Right lung (tissue), 5 donors: ENCODE measurements around the gene FAF1. TPM values are rescaled to one million over a fixed set of nuclear protein-coding genes. Genes with fewer than 3 reads are reported as not detected.

ENCODE experiments used
- DNase-seq, 2 donors: peaks; one replicate each; pipeline ENCODE4 v3.0.0-alpha.2; 2013
- polyA plus RNA-seq, 5 donors: library from polyadenylated mRNA; unstranded; fragments of 120-200 nt; gene quantifications; one replicate each; pipeline versions ENCODE4 v1.2.1 to v1.2.3, GENCODE V29; 2013; ENCODE audit warnings: inconsistent platforms in 1 of 5, low replicate concordance in 1 of 5; ENCODE audit not compliant: insufficient read length in 5 of 5, insufficient read depth in 1 of 5

The FAF1 gene
- polyA plus RNA-seq, 5 donors, result 44.6 to 61.4 (median 58.8) TPM

DNA sequence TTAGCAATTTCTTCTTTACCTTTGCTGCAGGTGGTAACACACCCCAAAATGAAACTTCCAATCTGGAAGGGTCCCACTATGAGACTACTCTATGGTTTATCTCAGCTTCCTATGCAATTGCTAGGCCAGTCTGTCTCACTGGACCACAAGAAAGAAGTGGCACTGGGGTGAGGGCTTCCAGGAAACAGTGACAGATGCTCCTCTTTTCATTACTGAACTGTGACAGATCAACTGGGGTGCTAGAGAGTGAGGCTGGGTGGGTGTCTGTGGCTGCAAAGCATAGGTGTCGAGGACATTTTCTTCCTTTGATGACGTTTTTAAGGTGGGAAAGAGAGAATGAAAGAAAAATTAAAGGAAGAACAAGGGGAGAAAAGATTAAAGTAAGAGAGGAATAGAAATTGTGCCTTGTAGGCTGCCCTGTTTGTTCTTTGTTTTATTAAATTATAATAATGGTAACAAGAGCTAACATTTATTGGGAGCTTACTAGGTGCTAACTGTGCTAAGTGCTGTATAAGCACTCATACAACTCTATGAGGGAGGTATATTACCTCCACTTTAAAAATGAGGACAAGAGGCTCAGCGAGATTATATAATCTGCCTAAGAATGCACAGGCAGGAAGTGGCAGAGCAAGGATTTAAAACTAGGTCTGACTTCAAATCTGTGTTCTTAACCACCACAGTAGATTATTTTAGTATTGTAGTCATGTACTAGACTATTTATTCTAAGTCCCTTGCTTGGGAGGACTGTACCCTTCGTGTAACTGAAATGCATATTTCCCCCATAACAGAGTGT is 509.0 kb downstream of the FAF1 start:
- DNase-seq, result no peak

DNA sequence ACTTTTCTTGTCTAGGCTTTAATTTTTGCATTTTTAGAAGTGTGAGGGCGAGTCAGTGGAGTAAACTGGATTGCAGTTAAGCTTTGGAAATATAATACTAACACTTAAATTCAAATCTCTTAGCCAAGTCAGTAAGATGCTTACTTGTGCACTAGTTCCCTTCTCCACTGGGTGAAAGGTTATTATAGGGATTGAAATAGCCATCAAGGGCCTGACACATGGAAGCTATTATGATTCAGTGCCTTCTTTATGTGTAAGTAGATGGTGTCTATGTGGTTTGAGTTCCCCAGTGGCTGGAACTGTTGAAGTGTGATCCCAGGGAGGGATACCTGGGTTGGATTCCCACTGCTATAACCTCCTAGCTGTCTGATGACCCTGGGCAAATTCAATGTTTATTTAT is 512.1 kb downstream of the FAF1 start:
- no peak for DNase-seq

- DNase-seq, result no peak
These were observed 518.9 kb downstream of the FAF1 start for GRCh38 chr1:50441183-50441582.

DNA sequence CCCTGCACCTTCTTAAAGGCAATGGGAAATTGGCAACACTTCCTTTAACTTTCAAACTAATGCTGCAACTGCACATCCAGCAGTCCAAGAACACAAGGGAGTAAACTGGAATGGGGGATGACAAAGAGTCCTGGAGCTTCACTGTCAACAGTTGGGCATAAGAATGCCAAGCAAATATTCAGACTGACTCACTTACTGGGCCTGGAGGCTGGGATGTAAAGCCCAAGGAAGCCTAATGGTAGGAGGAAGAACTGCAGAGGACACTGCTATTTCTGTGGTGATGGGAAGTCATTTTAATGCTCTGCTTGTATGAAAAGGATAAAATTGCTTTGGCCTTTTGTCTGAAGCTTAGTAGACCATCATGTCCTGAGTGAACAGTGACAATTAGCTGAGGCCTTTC is 521.1 kb downstream of the FAF1 start:
- DNase-seq, result no peak

GRCh38 chr1:50436489-50436888 is 523.6 kb downstream of the FAF1 start:
- no peak for DNase-seq

- DNase-seq, result no peak
These were observed 530.1 kb downstream of the FAF1 start for GRCh38 chr1:50430010-50430405.

- DNase-seq, result no peak
These were observed 532.0 kb downstream of the FAF1 start for GRCh38 chr1:50427818-50428779.

GRCh38 chr1:50427086-50427817 is 532.8 kb downstream of the FAF1 start:
- DNase-seq, result no peak

DNA sequence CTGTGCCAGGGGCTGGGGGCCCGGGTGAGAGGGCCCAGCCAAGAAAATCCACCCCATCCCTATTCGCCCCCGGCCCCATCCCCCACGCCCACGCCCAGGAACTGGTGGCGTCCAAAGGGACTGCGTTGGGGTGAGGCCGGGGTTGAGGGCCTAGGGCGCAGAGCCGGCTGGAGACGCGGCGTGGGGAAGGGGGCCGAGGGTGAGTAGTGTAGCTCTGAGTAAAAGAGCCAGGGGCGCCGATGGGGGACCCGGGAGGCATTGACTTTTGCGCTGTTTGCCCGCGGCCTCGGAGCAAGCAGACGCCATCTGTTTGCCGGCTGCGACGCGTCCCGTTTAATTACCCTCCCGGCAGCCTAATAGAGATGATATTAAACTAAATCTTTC is 533.4 kb downstream of the FAF1 start:
- DNase-seq, result no peak

DNA sequence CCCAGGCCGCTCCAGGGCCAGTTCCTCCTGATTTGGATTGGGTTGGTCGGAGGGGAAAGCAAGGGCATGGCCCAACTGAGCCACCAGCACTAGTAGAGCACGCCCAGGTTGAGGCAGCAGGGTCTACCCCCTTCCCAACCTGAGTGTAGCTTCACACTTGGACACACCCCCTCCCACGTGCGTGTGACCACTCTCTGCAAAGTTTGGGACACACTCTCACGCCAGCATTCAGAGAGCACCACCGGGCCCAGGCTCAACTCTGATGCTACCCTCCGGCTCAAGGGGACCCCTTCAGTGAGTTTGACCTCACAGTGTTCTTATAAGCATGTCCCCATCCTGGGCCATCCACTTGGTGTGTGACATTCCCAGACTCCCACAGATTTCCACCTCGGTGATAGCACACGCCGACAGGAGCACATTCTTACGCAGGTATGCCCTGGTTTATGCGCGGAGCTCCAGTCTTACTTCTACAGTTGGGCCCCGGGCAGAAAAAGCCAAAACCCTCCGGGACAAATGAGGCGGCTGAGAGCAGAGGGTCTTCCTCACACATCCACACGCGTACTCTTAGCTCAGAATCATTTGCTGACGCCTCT is 533.9 kb downstream of the FAF1 start:
- DNase-seq, result no peak

DNA sequence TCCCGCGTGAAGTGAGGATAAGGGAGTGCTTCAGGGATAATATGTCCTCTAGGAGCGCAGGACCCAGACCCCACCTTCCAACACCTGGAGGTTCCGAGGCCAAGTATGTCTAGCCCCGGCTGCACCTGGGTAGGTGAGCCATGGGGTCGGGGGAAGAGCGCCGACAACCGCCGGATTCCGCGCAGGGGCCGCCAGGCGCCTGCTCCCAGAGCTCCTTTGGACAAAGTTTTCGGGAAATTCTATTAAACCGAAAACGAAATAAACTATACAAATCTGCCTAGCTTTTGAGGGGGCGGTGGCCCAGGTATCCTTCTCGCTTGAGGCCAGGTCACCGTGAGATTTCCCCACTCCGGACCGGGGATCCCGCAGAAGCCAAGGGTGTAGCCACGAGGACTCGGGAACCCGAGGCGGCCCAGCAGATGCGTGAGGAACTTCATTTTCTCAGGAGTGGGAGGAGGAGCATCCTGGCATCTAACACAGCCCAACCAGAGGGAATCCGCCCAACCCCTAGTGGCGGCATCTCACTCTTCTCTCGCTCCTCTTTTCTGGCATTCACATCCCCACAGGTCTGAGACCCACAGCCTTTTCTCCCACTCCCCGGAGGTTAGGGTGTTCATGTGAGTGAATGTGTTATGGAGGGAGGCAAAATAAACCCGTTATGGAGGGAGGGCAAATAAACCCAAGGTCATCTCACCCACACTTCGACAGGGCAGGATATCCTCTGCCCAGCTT is 534.5 kb downstream of the FAF1 start:
- no peak for DNase-seq

DNA sequence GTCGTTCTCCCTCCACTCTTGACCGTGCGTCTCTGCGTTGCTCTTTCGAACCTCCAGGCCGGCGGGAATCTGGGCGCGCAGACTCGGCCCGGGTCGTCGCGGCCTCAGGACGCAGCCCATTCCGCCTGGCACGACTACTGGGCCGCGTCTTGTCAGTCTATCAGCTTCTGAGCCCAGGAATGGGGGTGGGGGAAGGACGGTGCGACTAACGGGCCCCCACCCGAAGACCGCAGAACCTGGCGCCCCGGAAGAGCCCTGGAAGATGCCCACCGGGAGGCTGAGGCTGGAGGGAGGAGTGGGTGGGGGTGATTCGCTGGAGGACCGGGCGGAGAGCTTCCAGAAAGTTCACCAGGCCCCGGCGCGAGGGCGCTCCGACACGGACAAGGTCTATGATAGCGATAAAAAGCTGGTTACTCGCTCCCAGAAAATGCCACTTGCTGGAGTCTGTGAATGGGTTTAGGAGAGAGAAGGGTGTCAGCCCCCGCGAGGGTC is 535.1 kb downstream of the FAF1 start:
- DNase-seq, result no peak

DNA sequence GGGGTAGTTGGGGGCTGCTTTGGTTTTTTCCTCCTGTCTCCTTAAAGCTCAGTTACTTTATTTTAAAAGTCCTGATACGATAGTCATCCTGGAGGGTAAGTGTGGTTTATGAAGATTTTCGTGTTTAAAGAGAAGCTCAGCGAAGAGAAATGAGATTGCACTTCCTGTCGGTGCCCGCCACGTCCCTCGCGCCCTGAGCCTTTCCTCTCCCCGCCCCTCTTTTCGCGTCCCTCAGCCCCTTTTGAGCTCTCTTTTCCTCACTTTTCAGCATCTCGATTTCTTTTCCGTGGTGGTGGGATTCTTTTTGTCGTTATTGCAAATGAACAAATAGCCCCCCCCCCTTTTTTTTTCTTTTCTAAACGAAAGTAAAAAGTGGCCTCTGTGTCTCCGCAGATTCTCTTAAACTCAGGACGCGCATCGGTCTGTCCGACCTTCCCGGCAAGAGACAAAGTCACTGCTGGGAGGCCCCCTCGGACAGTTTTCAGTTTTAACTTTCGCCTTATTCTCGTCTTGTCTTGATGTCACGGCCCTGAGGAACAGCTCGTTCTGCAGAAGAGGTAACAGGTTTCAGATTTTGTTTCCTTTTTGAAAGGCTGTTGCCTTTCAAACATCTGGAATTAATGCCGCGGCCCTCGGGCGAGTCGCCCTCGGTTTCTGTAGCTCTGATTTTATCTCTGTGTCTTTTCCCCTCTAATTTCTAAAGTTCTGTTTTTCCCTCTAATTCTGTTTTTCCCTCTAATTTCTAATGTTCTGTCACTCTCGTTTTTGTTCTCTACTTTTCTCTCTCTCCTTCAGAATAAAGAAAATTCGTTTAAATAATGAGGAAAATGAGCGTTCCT is 535.8 kb downstream of the FAF1 start:
- DNase-seq, result no peak

- no peak for DNase-seq
These were observed 536.4 kb downstream of the FAF1 start for GRCh38 chr1:50423670-50424000.

- no peak for DNase-seq
These were observed 537.0 kb downstream of the FAF1 start, which contains the start of gene DMRTA2 for GRCh38 chr1:50422946-50423669. Gene DMRTA2 (minus strand): TSS chr1:50423443. CDS start chr1:50421536, 1,907 bp downstream.

GRCh38 chr1:50422675-50422945 is 537.5 kb downstream of the FAF1 start:
- DNase-seq, result no peak

- no peak for DNase-seq
These were observed 538.0 kb downstream of the FAF1 start for GRCh38 chr1:50421768-50422674.

GRCh38 chr1:50421366-50421748 is 538.7 kb downstream of the FAF1 start:
- no peak for DNase-seq
